K562 (cell line): Measurements from ENCODE around the gene HARS1. TPM values are rescaled to one million over a fixed set of nuclear protein-coding genes. Genes with fewer than 3 reads are reported as not detected.

Experiments used
- BDP1 ChIP-seq: IDR thresholded peaks from 3 replicates; pipeline ENCODE4 v1.6.1; 2011; ENCODE audit not compliant: insufficient read length, insufficient read depth
- EGR1 ChIP-seq: fragments of 450-650 bp; conservative IDR thresholded peaks from 2 replicates; pipeline ENCODE4 v1.6.1; 2017; ENCODE audit warnings: mild to moderate bottlenecking
- EP400 ChIP-seq: fragments of 450-650 bp; IDR thresholded peaks from 2 replicates; pipeline ENCODE4 v1.6.1; 2017; ENCODE audit warnings: antibody characterized with exemption, mild to moderate bottlenecking, moderate library complexity
- ETV6 ChIP-seq, 3 experiments: fragments of 150-350 bp in 1 of 3; sonication (generic) in 1 of 3; formaldehyde crosslinking in 1 of 3; IDR thresholded peaks; 2 replicates each; pipeline versions ENCODE4 v1.6.1 to v1.8.0; 2014 to 2022; ENCODE audit warnings: borderline replicate concordance in 2 of 3, low read depth in 2 of 3, antibody characterized with exemption in 1 of 3, low read length in 1 of 3, mild to moderate bottlenecking in 1 of 3, missing genetic modification reagents in 1 of 3
- FOXJ2 ChIP-seq: fragments of 200-800 bp; sonication (Bioruptor generic); IDR thresholded peaks from 2 replicates; pipeline ENCODE4 v1.6.1; 2016; ENCODE audit warnings: missing genetic modification characterization, missing compliant biosample characterization
- FOXP1 ChIP-seq: sonication (generic); formaldehyde crosslinking; IDR thresholded peaks from 2 replicates; pipeline ENCODE4 v1.8.0; 2022; ENCODE audit warnings: mild to moderate bottlenecking, missing genetic modification reagents
- KLF1 ChIP-seq: fragments of 450-650 bp; IDR thresholded peaks from 2 replicates; pipeline ENCODE4 v1.6.1; 2016; ENCODE audit warnings: missing genetic modification characterization, missing compliant biosample characterization
- KLF16 ChIP-seq: IDR thresholded peaks from 2 replicates; pipeline ENCODE4 v1.6.1; 2016; ENCODE audit warnings: antibody characterized with exemption
- KLF6 ChIP-seq: fragments of 250-450 bp; sonication (Bioruptor Pico); IDR thresholded peaks from 2 replicates; pipeline ENCODE4 v1.4.0; 2020; ENCODE audit warnings: mild to moderate bottlenecking, moderate library complexity, borderline replicate concordance
- RCOR1 ChIP-seq, 2 experiments: IDR thresholded peaks; 2 replicates each; pipeline ENCODE4 v1.6.1; 2012; ENCODE audit warnings: low read depth in 2 of 2, low read length in 2 of 2, borderline replicate concordance in 1 of 2, improper control_type of control experiment in 1 of 2
- RHOXF2B ChIP-seq: fragments of 250-450 bp; sonication (Bioruptor Pico); conservative IDR thresholded peaks from 2 replicates; pipeline ENCODE4 v1.5.1; 2021
- SRSF1 ChIP-seq: fragments of 200-400 bp; formaldehyde crosslinking; IDR thresholded peaks from 2 replicates; pipeline ENCODE4 v1.6.1; 2017; ENCODE audit warnings: mild to moderate bottlenecking, low read depth, low read length, moderate library complexity
- TBL1XR1 ChIP-seq, 2 experiments: IDR thresholded peaks; 2 replicates each; pipeline ENCODE4 v1.6.1; 2012; ENCODE audit warnings: improper control_type of control experiment in 2 of 2, low read length in 2 of 2, mild to moderate bottlenecking in 1 of 2
- TBP ChIP-seq: optimal IDR thresholded peaks from 2 replicates; pipeline ENCODE3; 2011; ENCODE audit warnings: low read depth, low read length, improper control_type of control experiment
- ZFPM2 ChIP-seq: fragments of 250-450 bp; sonication (Bioruptor Pico); IDR thresholded peaks from 2 replicates; pipeline ENCODE4 v1.5.1; 2022; ENCODE audit warnings: mild to moderate bottlenecking
- ZKSCAN1 ChIP-seq: fragments of 150-350 bp; IDR thresholded peaks from 2 replicates; pipeline ENCODE4 v1.6.1; 2016; ENCODE audit warnings: low read depth, low read length
- ZNF124 ChIP-seq: sonication (generic); formaldehyde crosslinking; IDR thresholded peaks from 2 replicates; pipeline ENCODE4 v1.8.1; 2022; ENCODE audit warnings: missing genetic modification reagents
- ZNF140 ChIP-seq: fragments of 250-450 bp; sonication (Bioruptor Pico); IDR thresholded peaks from 2 replicates; pipeline ENCODE4 v1.8.0; 2021; ENCODE audit warnings: moderate library complexity, mild to moderate bottlenecking, inconsistent platforms
- polyA plus RNA-seq, 8 experiments: library from polyadenylated mRNA; depleted of rRNA in 4 of 8; stranded (reverse) in 5 of 8; unstranded in 3 of 8; fragments of >200 nt; fragmentation: Nextera tagmentation in 2 of 8; fragmentation: Illumina TruSeq in 1 of 8; extraction: Ambion mirVana in 2 of 8; extraction: Trizol in 1 of 8; gene quantifications; 2 replicates each; pipeline versions ENCODE4 v1.2.1 to v1.2.3, GENCODE V29; 2011 to 2014; ENCODE audit warnings: inconsistent platforms in 1 of 8, missing spikeins in 1 of 8
- total RNA-seq, 7 experiments: library from RNA; depleted of rRNA in 6 of 7; stranded (reverse); fragments of >200 nt in 6 of 7; fragmentation: Illumina TruSeq in 2 of 7; extraction: Trizol in 2 of 7; gene quantifications; 2 replicates each; pipeline versions ENCODE4 v1.2.1 to v1.2.3, GENCODE V29; 2011 to 2021; ENCODE audit warnings: low replicate concordance in 1 of 7
- TF ChIP-seq, protein P1 (sequence below): sonication (generic); formaldehyde crosslinking; IDR thresholded peaks from 2 replicates; pipeline ENCODE4 v1.8.0; 2022; ENCODE audit warnings: missing genetic modification reagents, mild to moderate bottlenecking, moderate library complexity, borderline replicate concordance
- TF ChIP-seq, protein P2 (sequence below): sonication (generic); formaldehyde crosslinking; IDR thresholded peaks from 2 replicates; pipeline ENCODE4 v1.8.1; 2022; ENCODE audit warnings: missing genetic modification reagents
- TF ChIP-seq, protein P3 (sequence below): fragments of 450-650 bp; IDR thresholded peaks from 2 replicates; pipeline ENCODE4 v1.6.1; 2018; ENCODE audit warnings: mild to moderate bottlenecking, low read depth; ENCODE audit not compliant: partially characterized antibody
- TF ChIP-seq, protein P4 (sequence below): sonication (generic); formaldehyde crosslinking; IDR thresholded peaks from 2 replicates; pipeline ENCODE4 v1.8.1; 2023; ENCODE audit warnings: mild to moderate bottlenecking, missing genetic modification reagents, moderate library complexity

Gene HARS1
- total and polyA plus RNA-seq, 9 of the 15 experiments (the other 6 are each of a cell fraction or from before 2014, with no cell fraction given): 13.5 to 88.5 (median 75.2) TPM

DNA sequence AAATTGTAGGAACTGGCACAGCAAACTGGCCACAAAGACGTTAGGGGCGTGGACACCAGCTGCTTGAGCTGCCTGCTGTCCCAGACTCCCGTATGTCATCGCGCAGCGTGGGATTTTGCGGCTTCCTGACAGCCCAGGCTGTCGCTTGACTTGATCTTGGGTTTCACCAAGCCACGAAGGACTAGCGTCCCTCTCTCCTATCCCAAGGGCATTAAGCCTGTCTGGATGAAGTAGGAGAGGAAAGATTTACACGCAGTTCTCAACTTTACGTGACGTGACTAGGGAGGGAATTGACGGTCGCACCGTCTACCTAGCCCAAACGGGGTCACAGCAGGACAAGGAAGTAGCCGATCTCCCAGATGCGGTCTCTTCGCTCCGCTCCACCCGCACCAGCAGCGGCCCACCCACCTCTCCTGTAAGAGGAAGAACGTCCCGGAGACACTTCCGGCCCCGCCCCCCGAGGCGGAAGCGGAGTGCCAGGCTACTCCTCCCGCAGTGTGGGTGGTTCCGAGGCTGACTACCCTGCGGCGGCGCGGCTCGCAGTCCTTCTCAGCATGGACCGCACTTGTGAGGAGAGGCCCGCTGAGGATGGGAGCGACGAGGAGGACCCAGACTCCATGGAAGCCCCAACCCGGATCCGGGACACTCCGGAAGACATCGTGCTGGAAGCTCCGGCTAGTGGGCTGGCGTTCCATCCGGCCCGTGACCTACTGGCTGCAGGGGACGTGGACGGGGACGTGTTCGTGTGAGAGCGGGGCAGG lies 26.6 kb downstream of the HARS1 start, which contains the start of gene WDR55 (continued):
- peak; percentile 70 for TF ChIP-seq TBP
- TF ChIP-seq ETV6 (IDR thresholded peaks at IDR 0.05; ENCODE audit: borderline replicate concordance in 1 of 2, low read depth in 2 of 2, low read length in 1 of 2): peak; percentile 94 to 98
- no peak for TF ChIP-seq ETV6 (CRISPR knock-in tag; IDR thresholded peaks at IDR 0.05; ENCODE audit: borderline replicate concordance)
- TF ChIP-seq KLF16: no peak
- no peak for TF ChIP-seq FOXJ2 (tag)
- no peak for TF ChIP-seq TBL1XR1 (IDR thresholded peaks at IDR 0.05; ENCODE audit: low read length in 2 of 2)
- TF ChIP-seq, protein P1, sequence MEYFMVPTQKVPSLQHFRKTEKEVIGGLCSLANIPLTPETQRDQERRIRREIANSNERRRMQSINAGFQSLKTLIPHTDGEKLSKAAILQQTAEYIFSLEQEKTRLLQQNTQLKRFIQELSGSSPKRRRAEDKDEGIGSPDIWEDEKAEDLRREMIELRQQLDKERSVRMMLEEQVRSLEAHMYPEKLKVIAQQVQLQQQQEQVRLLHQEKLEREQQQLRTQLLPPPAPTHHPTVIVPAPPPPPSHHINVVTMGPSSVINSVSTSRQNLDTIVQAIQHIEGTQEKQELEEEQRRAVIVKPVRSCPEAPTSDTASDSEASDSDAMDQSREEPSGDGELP (CRISPR knock-in tag): peak; percentile 97
- no peak for TF ChIP-seq SRSF1
- TF ChIP-seq RCOR1 (IDR thresholded peaks at IDR 0.05; ENCODE audit: borderline replicate concordance in 1 of 2, low read depth in 2 of 2, low read length in 2 of 2): no peak; a peak in 1 of 4 replicates
- 0 out of 2 replicates have a peak, but pooled peaks have one; percentile 40 for TF ChIP-seq ZKSCAN1
- TF ChIP-seq, protein P2, sequence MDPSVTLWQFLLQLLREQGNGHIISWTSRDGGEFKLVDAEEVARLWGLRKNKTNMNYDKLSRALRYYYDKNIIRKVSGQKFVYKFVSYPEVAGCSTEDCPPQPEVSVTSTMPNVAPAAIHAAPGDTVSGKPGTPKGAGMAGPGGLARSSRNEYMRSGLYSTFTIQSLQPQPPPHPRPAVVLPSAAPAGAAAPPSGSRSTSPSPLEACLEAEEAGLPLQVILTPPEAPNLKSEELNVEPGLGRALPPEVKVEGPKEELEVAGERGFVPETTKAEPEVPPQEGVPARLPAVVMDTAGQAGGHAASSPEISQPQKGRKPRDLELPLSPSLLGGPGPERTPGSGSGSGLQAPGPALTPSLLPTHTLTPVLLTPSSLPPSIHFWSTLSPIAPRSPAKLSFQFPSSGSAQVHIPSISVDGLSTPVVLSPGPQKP: no peak
- TF ChIP-seq, protein P3, sequence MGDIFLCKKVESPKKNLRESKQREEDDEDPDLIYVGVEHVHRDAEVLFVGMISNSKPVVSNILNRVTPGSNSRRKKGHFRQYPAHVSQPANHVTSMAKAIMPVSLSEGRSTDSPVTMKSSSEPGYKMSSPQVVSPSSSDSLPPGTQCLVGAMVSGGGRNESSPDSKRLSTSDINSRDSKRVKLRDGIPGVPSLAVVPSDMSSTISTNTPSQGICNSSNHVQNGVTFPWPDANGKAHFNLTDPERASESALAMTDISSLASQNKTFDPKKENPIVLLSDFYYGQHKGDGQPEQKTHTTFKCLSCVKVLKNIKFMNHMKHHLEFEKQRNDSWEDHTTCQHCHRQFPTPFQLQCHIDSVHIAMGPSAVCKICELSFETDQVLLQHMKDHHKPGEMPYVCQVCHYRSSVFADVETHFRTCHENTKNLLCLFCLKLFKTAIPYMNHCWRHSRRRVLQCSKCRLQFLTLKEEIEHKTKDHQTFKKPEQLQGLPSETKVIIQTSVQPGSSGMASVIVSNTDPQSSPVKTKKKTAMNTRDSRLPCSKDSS: no peak
- no peak for TF ChIP-seq RHOXF2B (CRISPR knock-in tag)
- TF ChIP-seq EGR1: peak; percentile 87
- TF ChIP-seq BDP1: no peak
- no peak for TF ChIP-seq KLF6 (CRISPR knock-in tag)
- TF ChIP-seq ZNF124: no peak
- peak; percentile 64 for TF ChIP-seq KLF1 (tag)
- TF ChIP-seq, protein P4, sequence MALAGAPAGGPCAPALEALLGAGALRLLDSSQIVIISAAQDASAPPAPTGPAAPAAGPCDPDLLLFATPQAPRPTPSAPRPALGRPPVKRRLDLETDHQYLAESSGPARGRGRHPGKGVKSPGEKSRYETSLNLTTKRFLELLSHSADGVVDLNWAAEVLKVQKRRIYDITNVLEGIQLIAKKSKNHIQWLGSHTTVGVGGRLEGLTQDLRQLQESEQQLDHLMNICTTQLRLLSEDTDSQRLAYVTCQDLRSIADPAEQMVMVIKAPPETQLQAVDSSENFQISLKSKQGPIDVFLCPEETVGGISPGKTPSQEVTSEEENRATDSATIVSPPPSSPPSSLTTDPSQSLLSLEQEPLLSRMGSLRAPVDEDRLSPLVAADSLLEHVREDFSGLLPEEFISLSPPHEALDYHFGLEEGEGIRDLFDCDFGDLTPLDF (CRISPR knock-in tag): peak; percentile 78
- TF ChIP-seq EP400: peak; percentile 88
- no peak for TF ChIP-seq ZFPM2 (CRISPR knock-in tag)
- TF ChIP-seq FOXP1: no peak; the same call in 1 of the 2 replicates
- TF ChIP-seq ZNF140 (CRISPR knock-in tag): no peak
